GM12878 (cell line): Measurements from ENCODE around the gene HTT-AS. TPM values are rescaled to one million over a fixed set of nuclear protein-coding genes. Genes with fewer than 3 reads are reported as not detected.
A peak's percentile ranks its signal among the peaks of the same experiment; 100 is the strongest.

Experiments
- ATAC-seq: fragments of 200-7000 bp; cut with Tn5 transposase; 3 replicates; pipeline ENCODE4 v1.9.1; 2020; ENCODE audit warnings: mild to moderate bottlenecking, moderate library complexity
- BruUV-seq: library from RNA; stranded (reverse); fragments of 400-500 nt; replicated peaks from 2 replicates; lab custom pipeline; 2021; lab: Mats Ljungman, UMichigan
- CTCF ChIA-PET: fragments of 300-600 bp; sonication (Branson Sonifier 250); formaldehyde crosslinking; extraction: SDS; loops from one replicate; lab custom pipeline; 2021; ENCODE audit warnings: inconsistent platforms; lab: Yijun Ruan, JAX
- POLR2A ChIA-PET: fragments of 350-600 bp; formaldehyde crosslinking; extraction: SDS; loops from one replicate; lab custom pipeline; 2021; ENCODE audit warnings: inconsistent platforms; lab: Charles Lee
- RAD21 ChIA-PET: fragments of 300-600 bp; sonication (Branson Sonifier 250); formaldehyde crosslinking; loops from one replicate; lab custom pipeline; 2023; ENCODE audit warnings: antibody characterized with exemption; ENCODE audit not compliant: unreplicated experiment; lab: Charles Lee
- SMC1A ChIA-PET: fragments of 300-600 bp; sonication (Branson Sonifier 250); formaldehyde crosslinking; loops from one replicate; lab custom pipeline; 2023; ENCODE audit not compliant: unreplicated experiment, uncharacterized antibody; lab: Charles Lee
- DNase-seq: peaks from one replicate; pipeline ENCODE4 v3.0.0-alpha.2; 2011; ENCODE audit warnings: low read depth, low spot score
- FAIRE-seq: peaks from 3 replicates; lab custom pipeline; 2011; peaks lifted over from hg19 to GRCh38; lab: Jason Lieb, UNC
- H2AFZ ChIP-seq: 2 replicates; pipeline ENCODE4 v1.6.0; 2011; ENCODE audit warnings: low read depth, low read length, control low read depth; ENCODE audit not compliant: control insufficient read depth
- H3K27ac ChIP-seq: 2 replicates; pipeline ENCODE4 v1.5.1; 2011; ENCODE audit warnings: control low read depth; ENCODE audit not compliant: control insufficient read depth, insufficient read depth
- H3K27me3 ChIP-seq, 2 experiments: replicated peaks in 1 of 2; 2 replicates each; pipeline versions ENCODE4 v1.6.0 to v1.6.1; 2011; ENCODE audit warnings: low read length in 1 of 2; ENCODE audit not compliant: control insufficient read depth in 2 of 2, insufficient read depth in 2 of 2
- H3K36me3 ChIP-seq, 2 experiments: 2 replicates each; pipeline ENCODE4 v1.5.1; 2011; ENCODE audit warnings: low read length in 1 of 2; ENCODE audit not compliant: control insufficient read depth in 2 of 2, insufficient read depth in 2 of 2
- H3K4me1 ChIP-seq: 2 replicates; pipeline ENCODE4 v1.6.1; 2011; ENCODE audit warnings: mild to moderate bottlenecking, low read length, moderate library complexity, mixed read lengths; ENCODE audit not compliant: control insufficient read depth, insufficient read depth
- H3K4me2 ChIP-seq: 2 replicates; pipeline ENCODE4 v1.6.0; 2011; ENCODE audit warnings: control low read depth; ENCODE audit not compliant: control insufficient read depth, insufficient read depth
- H3K4me3 ChIP-seq: fragments of 200-600 bp; sonication (generic); 2 replicates; pipeline ENCODE4 v1.5.1; 2016
- H3K79me2 ChIP-seq: 2 replicates; pipeline ENCODE4 v1.6.0; 2011; ENCODE audit warnings: low read length; ENCODE audit not compliant: control insufficient read depth, insufficient read depth
- H3K9ac ChIP-seq: 2 replicates; pipeline ENCODE4 v1.8.0; 2011; ENCODE audit warnings: low read length, control low read depth, mixed read lengths; ENCODE audit not compliant: control insufficient read depth, insufficient read depth
- H3K9me3 ChIP-seq: replicated peaks from 3 replicates; pipeline ENCODE4 v1.5.1; 2011; ENCODE audit warnings: mild to moderate bottlenecking, low read length; ENCODE audit not compliant: control insufficient read depth, insufficient read depth
- H4K20me1 ChIP-seq: 2 replicates; pipeline ENCODE4 v1.6.0; 2011; ENCODE audit not compliant: control insufficient read depth, insufficient read depth
- STAT3 ChIP-seq: IDR thresholded peaks from 2 replicates; pipeline ENCODE4 v1.6.1; 2011; ENCODE audit warnings: low read depth, low read length, improper control_type of control experiment
- ZBTB40 ChIP-seq: fragments of 450-650 bp; IDR thresholded peaks from 2 replicates; pipeline ENCODE4 v1.6.1; 2016; ENCODE audit warnings: mild to moderate bottlenecking, moderate library complexity, borderline replicate concordance
- WGBS: methylation state at CpG from one replicate; pipeline ENCODE4 v1.1.6; 2016; ENCODE audit warnings: low lambda C conversion rate; ENCODE audit not compliant: insufficient replicate concordance, insufficient coverage; ENCODE audit errors: missing lambda C conversion rate; 5-methylcytosine and 5-hydroxymethylcytosine counted together
- in situ Hi-C: fragments of 300-500 bp; cut with MboI; formaldehyde crosslinking; loops from 9 replicates; pipeline ENCODE4 v1.14.3; 2018; ENCODE audit warnings: mixed read lengths
- intact Hi-C: fragments of 100-400 bp; cut with micrococcal nuclease; formaldehyde crosslinking; loops from one replicate; pipeline ENCODE4 v1.14.2; 2022; ENCODE audit not compliant: unreplicated experiment
- polyA plus RNA-seq, 11 experiments: library from polyadenylated mRNA; depleted of rRNA in 4 of 11; unstranded in 6 of 11; stranded (reverse) in 5 of 11; fragments of >200 nt; fragmentation: Nextera tagmentation in 4 of 11; fragmentation: Illumina TruSeq in 1 of 11; extraction: Ambion mirVana in 4 of 11; extraction: Trizol in 1 of 11; gene quantifications; 1 replicate in 1 of 11; 2 replicates in 10 of 11; pipeline versions ENCODE4 v1.2.1 to v1.2.3, GENCODE V29; 2011 to 2016; ENCODE audit warnings: inconsistent platforms in 2 of 11, missing spikeins in 2 of 11, low read depth in 1 of 11
- total RNA-seq, 4 experiments: library from RNA; depleted of rRNA in 3 of 4; stranded (reverse); fragments of >200 nt in 3 of 4; fragmentation: Illumina TruSeq in 1 of 4; extraction: Trizol in 1 of 4; gene quantifications; 2 replicates each; pipeline versions ENCODE4 v1.2.1 to v1.2.3, GENCODE V29; 2013 to 2021

HTT-AS gene
- total and polyA plus RNA-seq, 10 of the 15 experiments (the other 5 are each of a cell fraction or from before 2014, with no cell fraction given): not detected

- POLR2A ChIA-PET: interaction anchor here (0.9 to 2.8 kb wide), 7 partner anchors 9 to 41 kb away, joined by 3 to 14 read pairs (median 4); no protein-coding TSS in a partner anchor
- intact Hi-C loops: loop anchor here (10.0 kb wide), 1 partner anchor 277 kb away; no protein-coding TSS in a partner anchor
- peak overlapping the region; percentile 95 for H3K27ac ChIP-seq
These were observed 32.1 kb downstream of the HTT-AS start for GRCh38 chr4:3042226-3042625.

More at GRCh38 chr4:3042226-3042625, 32.1 kb downstream of the HTT-AS start:
- 31% methylated on average over 10 of the region's 10 CpGs for WGBS
- 0 out of 2 replicates have a peak, but pooled peaks have one; percentile 10 for TF ChIP-seq ZBTB40
- no peak for TF ChIP-seq STAT3
- Histone ChIP-seq H3K9me3 (peaks cover 8% of the 10 kb centered on the region), H2AFZ (peak overlapping the region; percentile 89), H4K20me1 (no peaks in the 10 kb centered on the region), H3K9ac (peak overlapping the region; percentile 93), H3K36me3 (no peaks in the 10 kb centered on the region; a peak in 1 of 4 replicates), H3K79me2 (peaks cover 12% of the 10 kb centered on the region), H3K4me1 (peaks cover 69% of the 10 kb centered on the region), H3K27me3 (no peaks in the 10 kb centered on the region), H3K4me2 (peak overlapping the region; percentile 98), H3K4me3 (peak overlapping the region; percentile 85)
- FAIRE-seq (no peak), DNase-seq (no peak), ATAC-seq (no peak)
- in situ Hi-C loops: no loop called here
- ChIA-PET SMC1A (interaction anchor here (1.0 to 1.9 kb wide), 3 partner anchors 65 to 369 kb away, joined by 3 to 4 read pairs (median 3); no protein-coding TSS in a partner anchor), CTCF (interaction anchor here (0.8 to 1.5 kb wide), 3 partner anchors 38 to 78 kb away, joined by 3 to 5 read pairs (median 4); partner anchors contain the start of gene GRK4), RAD21 (interaction anchor here (0.8 to 2.6 kb wide), 4 partner anchors 33 to 79 kb away, joined by 3 to 8 read pairs (median 4); partner anchors contain the start of genes GRK4, HTT and NOP14)
- BruUV-seq: no TSS peak
